ENCODE results near the gene KCND3.
A peak's percentile ranks its signal among the peaks of the same experiment; 100 is the strongest.

The KCND3 gene

DNA sequence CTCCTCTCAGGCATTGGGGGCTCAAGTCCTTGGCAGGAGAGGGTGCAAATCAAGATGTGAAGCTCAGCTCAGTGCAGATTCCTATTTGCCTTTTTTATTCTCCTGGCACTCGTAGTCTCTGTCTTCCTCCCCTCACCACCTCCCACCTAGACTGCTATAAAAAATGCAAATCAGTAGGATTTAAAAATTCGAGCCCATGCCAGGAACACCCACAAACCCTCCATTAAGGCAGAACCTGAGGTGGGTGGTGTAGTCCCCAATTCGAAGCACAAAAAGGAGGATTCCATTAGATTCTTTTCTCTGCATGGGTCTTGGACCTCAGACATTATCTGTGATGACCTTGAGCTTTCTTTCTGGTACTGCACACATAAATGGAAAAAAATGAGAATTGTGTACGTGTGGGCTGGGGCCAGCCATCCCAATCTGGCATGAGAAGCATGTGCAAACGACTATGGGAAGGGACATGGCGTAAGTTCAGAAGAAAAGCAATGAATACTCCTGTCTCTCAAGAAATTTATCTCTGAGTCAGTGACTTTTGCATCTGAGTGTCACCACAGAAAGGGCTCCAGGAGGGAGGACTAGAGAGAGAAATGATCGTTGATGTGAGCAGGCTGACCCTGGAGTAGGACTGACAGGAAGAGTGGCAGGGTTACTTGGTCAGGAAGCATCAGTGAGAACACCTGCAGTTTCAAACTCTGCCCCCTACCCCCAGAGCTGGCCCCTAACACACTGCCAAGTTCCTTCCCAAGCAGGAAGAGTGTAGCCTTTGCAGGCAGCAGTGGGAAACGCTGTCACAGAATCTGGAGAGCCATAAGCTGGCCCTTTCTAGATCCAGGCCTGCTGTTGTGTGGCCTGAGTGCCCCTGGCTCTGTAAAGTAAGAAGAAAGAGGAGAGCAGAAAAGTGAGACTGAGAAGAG lies 252.0 kb downstream of the KCND3 start:
- no peaks in the 10 kb centered on the region for H3K9me3 ChIP-seq
- peak overlapping the region; percentile 96 to 99 for H3K27ac ChIP-seq
- intact Hi-C loops (cut with DNase I; ENCODE audit: low total_unique reads) = loop anchor here (10.0 kb wide), 1 partner anchor 233 kb away; the partner anchor contains the start of genes ADORA3 and TMIGD3
- peaks cover 0 to 4% (median 0%) of the 10 kb centered on the region in 3 donors for H3K36me3 ChIP-seq
- no peak for DNase-seq
- no peaks in the 10 kb centered on the region for H3K27me3 ChIP-seq
- TF ChIP-seq, protein P1, sequence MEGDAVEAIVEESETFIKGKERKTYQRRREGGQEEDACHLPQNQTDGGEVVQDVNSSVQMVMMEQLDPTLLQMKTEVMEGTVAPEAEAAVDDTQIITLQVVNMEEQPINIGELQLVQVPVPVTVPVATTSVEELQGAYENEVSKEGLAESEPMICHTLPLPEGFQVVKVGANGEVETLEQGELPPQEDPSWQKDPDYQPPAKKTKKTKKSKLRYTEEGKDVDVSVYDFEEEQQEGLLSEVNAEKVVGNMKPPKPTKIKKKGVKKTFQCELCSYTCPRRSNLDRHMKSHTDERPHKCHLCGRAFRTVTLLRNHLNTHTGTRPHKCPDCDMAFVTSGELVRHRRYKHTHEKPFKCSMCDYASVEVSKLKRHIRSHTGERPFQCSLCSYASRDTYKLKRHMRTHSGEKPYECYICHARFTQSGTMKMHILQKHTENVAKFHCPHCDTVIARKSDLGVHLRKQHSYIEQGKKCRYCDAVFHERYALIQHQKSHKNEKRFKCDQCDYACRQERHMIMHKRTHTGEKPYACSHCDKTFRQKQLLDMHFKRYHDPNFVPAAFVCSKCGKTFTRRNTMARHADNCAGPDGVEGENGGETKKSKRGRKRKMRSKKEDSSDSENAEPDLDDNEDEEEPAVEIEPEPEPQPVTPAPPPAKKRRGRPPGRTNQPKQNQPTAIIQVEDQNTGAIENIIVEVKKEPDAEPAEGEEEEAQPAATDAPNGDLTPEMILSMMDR (IDR thresholded peaks at IDR 0.05) = no peak
- H3K4me1 ChIP-seq = peaks cover 0 to 56% (median 35%) of the 10 kb centered on the region in 4 donors
- H3K4me3 ChIP-seq = peak overlapping the region; percentile 76 to 90

DNA sequence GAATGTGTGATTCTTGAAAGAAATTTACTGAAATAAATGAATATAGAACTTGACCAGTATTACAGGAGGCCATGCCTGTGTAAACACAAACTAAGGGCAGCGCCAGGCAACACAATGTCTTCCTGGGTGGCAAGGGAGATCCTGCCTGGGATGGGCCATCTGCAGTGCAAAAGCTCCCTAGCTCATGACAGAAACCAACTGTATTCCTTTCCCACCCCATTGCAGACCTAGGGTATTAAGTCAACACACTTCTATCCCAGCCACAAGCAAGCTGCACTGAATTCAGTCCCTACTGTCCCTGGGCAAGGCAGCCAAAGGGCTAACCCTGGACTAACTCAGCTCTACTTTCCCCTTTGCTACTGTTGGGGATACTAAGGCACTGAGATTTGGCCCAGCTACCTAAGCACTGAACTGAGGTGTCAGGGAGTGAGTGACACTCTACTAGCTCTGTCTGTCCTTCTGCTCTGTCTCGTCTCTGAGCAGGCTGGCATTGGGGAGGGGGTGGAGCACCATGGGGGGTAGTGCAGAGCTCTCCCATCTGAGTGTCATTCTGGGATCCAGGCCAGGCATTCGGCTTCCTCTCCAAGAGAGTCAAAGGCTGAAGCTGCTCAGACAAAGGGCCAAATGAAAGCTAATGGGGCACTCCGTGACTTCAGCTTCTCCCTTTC lies 252.8 kb downstream of the KCND3 start:
- DNase-seq = no peak
- peaks cover 0 to 4% (median 0%) of the 10 kb centered on the region in 3 donors for H3K36me3 ChIP-seq
- TF ChIP-seq, protein P1 (IDR thresholded peaks at IDR 0.05) = no peak
- no peaks in the 10 kb centered on the region for H3K9me3 ChIP-seq
- intact Hi-C loops (cut with DNase I; ENCODE audit: low total_unique reads) = loop anchor here (10.0 kb wide), 1 partner anchor 232 kb away; the partner anchor contains the start of genes ADORA3 and TMIGD3
- H3K4me1 ChIP-seq = peaks cover 0 to 57% (median 35%) of the 10 kb centered on the region in 4 donors
- H3K27ac ChIP-seq = peak overlapping the region in 1 of 2 donors; percentile 96
- H3K27me3 ChIP-seq = no peaks in the 10 kb centered on the region
- H3K4me3 ChIP-seq = no peak overlapping the region

DNA sequence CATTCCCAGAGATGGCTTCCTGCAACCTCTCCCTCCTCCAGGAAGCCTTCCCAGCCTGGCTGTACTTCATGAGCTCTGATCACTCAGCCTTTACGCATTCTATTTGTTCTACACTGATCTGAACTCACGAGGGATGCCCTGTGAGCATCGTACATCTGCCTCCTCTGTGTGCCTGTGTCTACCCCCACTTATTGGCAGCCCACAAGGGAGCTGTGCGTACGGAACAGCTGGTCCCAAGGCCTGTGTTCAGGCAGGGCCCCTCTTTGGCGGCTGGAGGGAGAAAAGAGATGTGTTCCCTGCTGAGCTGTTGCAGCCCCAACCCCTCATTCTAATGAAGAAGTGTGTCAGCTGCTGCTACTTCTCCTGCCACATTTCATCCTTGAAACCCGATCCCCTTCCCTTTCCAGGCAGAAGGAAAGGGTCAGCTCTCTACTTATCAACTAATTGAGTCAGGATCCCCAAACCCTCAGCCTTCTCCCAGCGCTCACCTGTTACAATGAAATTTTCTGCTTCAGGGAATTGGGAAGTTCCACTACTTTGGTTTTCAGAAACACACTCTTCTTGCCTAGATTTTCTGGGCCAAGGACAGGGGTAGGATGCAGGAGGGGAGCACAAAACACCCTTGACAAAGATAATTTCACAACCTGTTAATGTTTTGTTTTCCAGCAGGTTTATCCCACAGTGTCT lies 253.5 kb downstream of the KCND3 start:
- no peak overlapping the region for H3K4me3 ChIP-seq
- H3K27me3 ChIP-seq = no peaks in the 10 kb centered on the region
- no peak for DNase-seq
- H3K4me1 ChIP-seq = peaks cover 0 to 60% (median 35%) of the 10 kb centered on the region in 4 donors
- no peaks in the 10 kb centered on the region for H3K9me3 ChIP-seq
- TF ChIP-seq, protein P1 (IDR thresholded peaks at IDR 0.05) = no peak
- no peak overlapping the region for H3K27ac ChIP-seq
- intact Hi-C loops (cut with DNase I; ENCODE audit: low total_unique reads) = loop anchor here (10.0 kb wide), 1 partner anchor 231 kb away; the partner anchor contains the start of genes ADORA3 and TMIGD3
- peaks cover 0 to 4% (median 0%) of the 10 kb centered on the region in 3 donors for H3K36me3 ChIP-seq

DNA sequence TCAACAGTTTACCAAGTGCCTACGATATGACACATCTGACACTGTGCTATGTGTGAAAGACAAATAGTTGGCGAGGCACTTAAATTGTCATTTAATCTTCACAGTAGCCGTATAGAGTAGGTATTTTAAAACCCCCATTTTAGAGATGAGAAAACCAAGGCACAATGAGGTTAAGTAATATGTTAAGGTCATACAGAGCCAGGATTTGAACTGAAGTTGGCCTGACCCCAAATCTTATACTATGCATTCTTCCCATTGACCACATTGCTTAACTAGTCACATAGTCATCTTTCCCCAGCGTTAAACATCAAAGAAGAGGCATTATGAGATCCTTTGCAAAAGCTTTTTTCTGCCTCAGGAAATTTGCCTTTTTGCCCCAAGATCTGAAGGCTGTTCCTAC lies 254.1 kb downstream of the KCND3 start:
- Histone ChIP-seq H3K27ac (no peak overlapping the region), H3K9me3 (no peaks in the 10 kb centered on the region), H3K4me3 (no peak overlapping the region), H3K27me3 (no peaks in the 10 kb centered on the region), H3K4me1 (peaks cover 0 to 63% (median 34%) of the 10 kb centered on the region in 4 donors), H3K36me3 (peaks cover 0 to 4% (median 0%) of the 10 kb centered on the region in 3 donors)
- DNase-seq = no peak
- TF ChIP-seq, protein P1 (IDR thresholded peaks at IDR 0.05) = no peak
- intact Hi-C loops (cut with DNase I; ENCODE audit: low total_unique reads) = loop anchor here (10.0 kb wide), 1 partner anchor 231 kb away; the partner anchor contains the start of genes ADORA3 and TMIGD3

DNA sequence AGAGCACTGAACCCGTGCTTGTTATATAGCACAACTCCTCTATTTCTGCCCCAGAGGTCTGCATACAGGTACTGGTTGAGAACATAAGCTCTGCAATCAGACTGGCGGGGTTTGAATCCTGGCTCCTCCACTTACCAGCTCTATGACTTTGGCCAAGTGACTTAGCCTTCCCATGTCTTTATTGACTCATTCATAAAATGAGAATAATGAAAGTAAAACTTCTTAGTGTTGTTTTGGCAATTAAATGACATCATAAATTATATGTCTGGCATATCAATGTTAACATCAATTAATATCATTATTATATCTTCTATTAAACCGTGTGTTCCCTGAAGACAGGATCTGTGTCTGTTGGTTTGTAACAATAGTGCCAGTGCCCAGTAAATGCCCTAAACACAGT lies 254.6 kb downstream of the KCND3 start:
- no peak for DNase-seq
- TF ChIP-seq, protein P1 (IDR thresholded peaks at IDR 0.05) = no peak
- Histone ChIP-seq H3K4me1 (peaks cover 0 to 68% (median 34%) of the 10 kb centered on the region in 4 donors), H3K4me3 (no peak overlapping the region), H3K27ac (no peak overlapping the region), H3K27me3 (no peaks in the 10 kb centered on the region), H3K9me3 (no peaks in the 10 kb centered on the region), H3K36me3 (peaks cover 0 to 4% (median 0%) of the 10 kb centered on the region in 3 donors)
- intact Hi-C loops (cut with DNase I; ENCODE audit: low total_unique reads) = loop anchor here (10.0 kb wide), 1 partner anchor 230 kb away; the partner anchor contains the start of genes ADORA3 and TMIGD3
